ENCODE results near the gene ARHGEF17.

DNA sequence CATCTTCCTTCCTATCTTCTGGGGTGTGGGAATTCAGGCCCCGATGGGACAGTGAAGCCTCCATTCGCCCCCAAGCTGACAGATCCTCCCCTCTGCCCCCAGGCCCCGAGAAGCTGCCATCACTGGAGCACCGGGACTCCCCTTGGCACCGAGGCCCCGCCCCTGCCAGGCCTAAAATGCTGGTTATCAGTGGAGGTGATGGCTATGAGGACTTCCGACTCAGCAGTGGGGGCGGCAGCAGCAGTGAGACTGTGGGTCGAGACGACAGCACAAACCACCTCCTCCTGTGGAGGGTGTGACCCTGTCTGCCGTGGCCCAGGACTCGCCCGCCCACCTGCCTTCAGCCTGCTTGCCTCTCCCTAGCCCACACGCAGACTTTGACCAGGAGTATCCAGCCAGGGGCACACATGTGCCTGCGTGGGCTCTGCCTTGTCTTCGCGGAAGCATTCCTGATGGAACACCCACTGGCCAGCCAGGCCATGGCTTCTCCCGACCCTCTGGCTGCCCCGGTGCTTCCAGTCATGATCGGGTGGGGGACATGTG, 59.5 kb downstream of the ARHGEF17 start:
- TF ChIP-seq, protein P1, sequence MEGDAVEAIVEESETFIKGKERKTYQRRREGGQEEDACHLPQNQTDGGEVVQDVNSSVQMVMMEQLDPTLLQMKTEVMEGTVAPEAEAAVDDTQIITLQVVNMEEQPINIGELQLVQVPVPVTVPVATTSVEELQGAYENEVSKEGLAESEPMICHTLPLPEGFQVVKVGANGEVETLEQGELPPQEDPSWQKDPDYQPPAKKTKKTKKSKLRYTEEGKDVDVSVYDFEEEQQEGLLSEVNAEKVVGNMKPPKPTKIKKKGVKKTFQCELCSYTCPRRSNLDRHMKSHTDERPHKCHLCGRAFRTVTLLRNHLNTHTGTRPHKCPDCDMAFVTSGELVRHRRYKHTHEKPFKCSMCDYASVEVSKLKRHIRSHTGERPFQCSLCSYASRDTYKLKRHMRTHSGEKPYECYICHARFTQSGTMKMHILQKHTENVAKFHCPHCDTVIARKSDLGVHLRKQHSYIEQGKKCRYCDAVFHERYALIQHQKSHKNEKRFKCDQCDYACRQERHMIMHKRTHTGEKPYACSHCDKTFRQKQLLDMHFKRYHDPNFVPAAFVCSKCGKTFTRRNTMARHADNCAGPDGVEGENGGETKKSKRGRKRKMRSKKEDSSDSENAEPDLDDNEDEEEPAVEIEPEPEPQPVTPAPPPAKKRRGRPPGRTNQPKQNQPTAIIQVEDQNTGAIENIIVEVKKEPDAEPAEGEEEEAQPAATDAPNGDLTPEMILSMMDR (IDR thresholded peaks at IDR 0.05) = no peak
- no peak for TF ChIP-seq POLR2A (IDR thresholded peaks at IDR 0.05)

Data from lower leg skin (tissue), 3 donors.